ENCODE results near the gene MFSD6L.

MFSD6L gene

DNA sequence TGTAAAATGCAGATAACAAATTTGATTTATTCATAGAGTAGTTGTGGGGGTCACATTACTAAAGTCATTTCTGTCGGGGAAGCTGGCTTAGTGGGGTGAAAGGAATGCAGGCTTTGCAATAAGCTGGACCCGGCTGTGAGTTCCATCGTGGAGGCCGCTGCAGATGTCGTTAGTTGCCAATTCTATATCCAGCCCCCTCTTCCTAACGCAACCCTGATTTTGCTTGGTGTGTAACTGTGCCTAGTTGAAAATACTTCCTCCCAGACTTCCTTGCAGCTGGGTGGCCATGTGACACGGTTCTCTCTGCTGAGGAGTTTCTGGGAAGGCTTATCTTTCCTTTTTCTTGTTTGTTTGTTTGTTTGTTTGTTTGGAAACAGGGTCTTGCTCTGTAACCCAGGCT, 4.5 kb downstream of the MFSD6L start:
- no peak for DNase-seq (ENCODE audit: extremely low read depth in 1 of 2, low read depth in 1 of 2)

DNA sequence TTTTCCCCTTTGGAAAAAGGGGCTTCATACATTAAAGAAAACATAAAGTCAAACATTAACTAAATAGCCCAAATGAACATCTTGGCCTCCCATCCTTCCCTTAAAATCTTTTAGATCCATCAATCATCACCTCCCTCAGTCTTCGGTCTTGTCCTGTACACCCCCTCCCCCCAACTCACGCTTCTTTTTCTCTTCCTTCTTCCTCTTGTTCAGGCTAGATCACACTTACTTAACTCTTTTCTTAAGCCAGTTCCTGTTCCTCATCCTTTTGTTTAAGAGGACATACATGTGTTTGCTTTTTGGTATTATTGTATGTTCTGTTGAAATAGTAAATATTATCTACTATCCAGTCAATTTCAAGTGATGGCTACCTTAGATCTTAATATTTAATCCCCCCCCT, 5.5 kb downstream of the MFSD6L start:
- DNase-seq (ENCODE audit: extremely low read depth in 1 of 2, low read depth in 1 of 2), result no peak

DNA sequence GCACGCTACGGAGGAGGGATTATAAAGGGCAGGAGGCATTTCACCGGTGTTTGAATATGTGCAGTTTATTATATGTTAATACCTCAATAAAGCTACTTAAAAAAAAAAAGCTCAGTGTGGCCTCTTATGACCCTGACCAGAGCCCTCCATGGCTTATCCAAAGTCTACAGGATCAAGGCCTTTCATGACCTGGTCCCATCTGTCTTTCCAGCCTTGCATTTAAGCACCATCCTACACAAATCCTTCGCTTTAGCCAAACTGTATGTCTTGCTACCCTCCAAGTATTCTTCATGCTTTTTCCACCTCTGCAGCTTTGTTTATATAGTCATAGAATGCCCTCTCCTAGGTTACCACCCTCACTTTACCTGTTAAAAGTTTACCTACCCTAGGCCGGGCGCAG, 6.5 kb downstream of the MFSD6L start:
- no peak for DNase-seq (ENCODE audit: extremely low read depth in 1 of 2, low read depth in 1 of 2)

DNA sequence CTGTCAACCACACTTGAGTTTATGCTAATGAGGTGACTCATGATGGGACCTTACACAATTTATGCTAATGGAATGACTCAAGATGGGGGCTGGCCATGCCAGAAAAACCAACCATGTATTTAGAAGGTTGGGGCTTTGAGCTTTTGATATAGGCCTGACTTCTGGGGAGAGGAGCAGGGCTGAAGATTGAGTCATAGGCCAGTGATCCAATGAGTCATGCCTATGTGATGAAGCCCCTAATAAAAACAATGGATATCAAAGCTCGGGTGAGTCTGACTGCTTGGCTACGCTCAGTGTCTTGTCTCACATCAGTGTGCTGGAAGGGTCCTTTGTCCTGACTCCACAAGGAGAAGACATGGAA, 7.3 kb downstream of the MFSD6L start:
- no peak for DNase-seq (ENCODE audit: extremely low read depth in 1 of 2, low read depth in 1 of 2)

DNA sequence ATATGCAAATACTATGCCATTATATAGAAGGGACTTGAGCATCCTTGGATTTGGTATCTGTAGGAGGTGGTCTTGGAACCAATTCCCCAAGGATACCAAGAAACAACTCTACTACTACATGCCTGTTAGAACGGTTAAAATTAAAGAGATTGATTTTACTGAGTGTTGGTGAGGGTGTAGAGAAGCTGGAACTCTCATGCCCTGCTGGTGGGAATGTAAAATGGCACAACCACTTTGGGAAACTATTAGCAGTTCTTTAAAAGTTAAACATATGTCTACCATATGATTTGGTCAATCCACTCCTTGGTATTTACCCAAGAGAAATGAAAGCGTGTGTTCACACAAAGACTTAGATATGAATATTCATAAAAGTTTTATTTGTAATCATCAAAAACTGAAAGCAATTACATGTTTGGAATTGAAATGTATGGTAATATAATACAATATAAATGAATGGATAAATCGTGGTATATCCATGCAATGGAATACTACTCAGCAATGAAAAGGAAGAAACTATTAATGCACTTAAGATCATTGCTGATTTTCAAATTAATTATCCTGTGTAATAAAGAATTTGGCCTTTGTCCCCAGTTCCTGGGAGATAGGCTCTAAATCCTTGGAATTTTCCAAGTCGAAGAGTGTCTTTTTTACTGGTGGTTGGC, 7.8 kb downstream of the MFSD6L start:
- no peak for DNase-seq (ENCODE audit: extremely low read depth in 1 of 2, low read depth in 1 of 2)

DNA sequence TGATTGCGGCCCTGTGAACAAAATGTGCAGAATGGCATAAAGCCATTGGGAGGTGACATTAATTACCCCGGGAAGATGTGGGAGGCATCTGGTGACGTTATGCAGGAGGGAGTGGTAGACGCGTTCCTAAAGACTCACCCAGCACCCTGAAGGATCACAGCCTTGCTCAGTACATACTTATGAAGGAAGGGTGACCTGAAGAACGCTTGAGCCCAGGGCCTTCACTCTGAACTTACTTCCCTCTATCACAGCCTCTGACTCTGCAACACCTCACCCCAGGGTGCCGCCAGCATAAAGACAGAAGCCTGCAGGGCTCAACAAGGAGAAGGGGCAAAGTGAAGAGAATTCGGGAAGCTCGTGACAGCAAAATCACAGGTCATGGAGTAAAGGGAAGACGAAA, 9.4 kb downstream of the MFSD6L start:
- DNase-seq (ENCODE audit: extremely low read depth in 1 of 2, low read depth in 1 of 2), result no peak

DNA sequence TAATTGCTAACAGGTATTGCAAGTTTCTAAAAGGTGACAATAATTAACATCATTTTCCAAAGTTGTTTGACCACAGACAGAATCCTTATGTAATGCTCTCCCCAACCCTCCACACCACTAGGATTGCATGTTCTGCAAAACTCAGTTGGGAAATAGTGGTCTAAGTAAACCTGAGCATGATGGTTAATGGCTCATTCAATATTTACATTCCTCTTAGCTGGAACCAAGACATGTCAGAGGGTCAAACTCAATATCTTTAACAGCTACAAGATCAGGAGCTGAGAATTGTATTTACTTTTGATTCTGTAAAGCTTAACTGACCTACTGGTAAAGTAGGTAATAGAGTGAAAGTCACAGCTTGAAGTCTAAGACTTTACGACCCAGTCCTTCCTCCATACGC, 10.2 kb downstream of the MFSD6L start:
- DNase-seq (ENCODE audit: extremely low read depth in 1 of 2, low read depth in 1 of 2), result no peak

DNA sequence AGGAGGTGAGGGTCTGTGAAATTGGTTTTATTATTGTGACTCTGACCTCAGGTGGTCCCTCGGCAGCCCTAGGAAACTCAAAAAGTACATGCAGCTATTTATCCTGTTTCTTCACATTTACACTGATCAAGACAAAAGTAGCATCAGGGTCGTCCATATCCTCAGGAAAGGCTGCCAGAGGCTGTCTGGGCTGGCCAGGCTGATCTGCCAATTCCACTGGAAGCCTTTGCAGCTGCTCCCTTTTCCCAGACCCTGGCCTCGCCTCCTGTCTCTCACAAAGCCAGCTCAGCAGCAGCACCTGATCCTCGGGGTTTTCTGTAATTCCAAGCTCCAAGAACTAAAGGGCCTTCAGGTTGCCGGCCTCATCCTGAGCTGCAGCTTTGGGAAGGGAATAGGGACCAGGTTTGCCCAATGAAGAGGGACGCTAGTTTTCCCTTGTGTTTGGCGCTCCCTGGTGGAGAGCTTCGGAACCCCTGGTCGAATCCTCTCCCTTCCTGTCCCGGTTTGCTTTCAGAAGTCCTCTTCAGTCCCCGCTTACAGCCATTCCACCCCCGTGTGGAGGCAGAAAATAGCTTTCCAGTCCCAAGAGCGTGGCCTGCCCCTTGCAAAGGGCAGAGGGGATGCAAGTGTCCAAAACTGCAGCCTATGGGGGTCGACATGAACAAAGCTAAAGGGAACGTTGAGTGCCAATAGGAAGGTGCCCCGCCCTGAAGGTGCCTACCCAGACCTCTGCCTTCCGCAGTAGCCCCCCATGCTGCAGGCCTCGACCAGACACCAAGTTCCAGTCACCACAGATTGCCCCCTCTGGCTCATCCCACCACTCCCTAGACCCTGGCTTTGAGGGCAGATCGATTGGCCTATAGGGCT, 13.4 kb downstream of the MFSD6L start:
- DNase-seq (ENCODE audit: extremely low read depth in 1 of 2, low read depth in 1 of 2), result peak; percentile 10 to 30

DNA sequence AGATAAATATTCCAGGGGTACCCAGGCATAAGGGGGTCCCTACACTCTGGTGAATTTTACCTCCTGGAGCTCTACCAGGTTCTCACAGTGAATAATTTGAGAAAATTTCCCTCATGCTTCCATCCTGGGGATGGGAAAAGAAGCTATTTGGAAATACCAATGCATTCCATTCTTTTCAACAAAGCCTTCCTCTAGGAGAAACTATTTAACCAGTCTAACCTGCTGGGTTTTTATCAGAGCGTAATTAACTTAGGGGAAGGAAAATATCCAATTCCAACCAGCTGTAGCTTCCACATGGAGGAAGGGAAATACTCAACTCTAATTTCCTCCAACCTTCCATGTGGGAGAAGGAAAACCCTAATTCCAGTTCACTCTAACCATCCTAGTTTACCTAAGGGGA, 17.0 kb downstream of the MFSD6L start:
- no peak for DNase-seq (ENCODE audit: extremely low read depth in 1 of 2, low read depth in 1 of 2)

DNA sequence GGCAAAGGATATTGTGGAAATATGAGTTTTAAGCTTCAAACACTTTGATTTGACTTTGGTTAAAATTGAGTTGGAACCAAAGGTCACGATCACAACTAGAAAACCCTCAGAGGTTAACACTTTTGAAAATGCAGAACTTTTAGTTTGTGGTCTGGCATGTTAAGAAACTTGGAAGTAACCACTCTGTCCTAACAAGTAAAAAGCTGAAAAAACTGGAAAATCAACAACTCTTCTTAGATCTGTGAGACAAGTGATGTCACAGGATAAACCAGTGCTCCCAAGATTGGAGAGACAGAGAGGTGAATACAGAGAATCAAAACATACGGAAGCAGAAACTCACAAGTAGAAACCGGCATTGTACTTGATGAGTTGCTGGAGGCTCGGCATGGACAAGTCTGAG, 17.4 kb downstream of the MFSD6L start:
- no peak for DNase-seq (ENCODE audit: extremely low read depth in 1 of 2, low read depth in 1 of 2)

DNA sequence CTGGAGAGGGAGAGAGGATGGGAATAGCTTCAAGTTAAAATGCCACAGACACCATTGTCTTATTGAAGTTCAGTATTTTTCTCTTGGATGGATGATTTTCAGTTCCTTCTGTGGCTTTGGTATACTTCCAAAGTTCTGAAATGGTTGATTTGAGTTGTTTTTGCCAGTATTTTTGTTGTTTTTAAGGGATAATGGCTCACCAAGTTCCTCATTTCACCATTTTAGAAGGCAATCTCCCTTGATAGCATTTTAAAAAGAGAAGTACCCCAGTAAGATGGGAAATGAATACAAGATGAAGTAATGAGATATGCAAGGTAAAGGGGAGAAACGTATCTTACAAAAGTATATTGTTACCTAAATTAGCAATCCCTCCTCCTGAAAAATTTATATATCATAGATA, 22.3 kb downstream of the MFSD6L start:
- no peak for DNase-seq (ENCODE audit: extremely low read depth in 1 of 2, low read depth in 1 of 2)

DNA sequence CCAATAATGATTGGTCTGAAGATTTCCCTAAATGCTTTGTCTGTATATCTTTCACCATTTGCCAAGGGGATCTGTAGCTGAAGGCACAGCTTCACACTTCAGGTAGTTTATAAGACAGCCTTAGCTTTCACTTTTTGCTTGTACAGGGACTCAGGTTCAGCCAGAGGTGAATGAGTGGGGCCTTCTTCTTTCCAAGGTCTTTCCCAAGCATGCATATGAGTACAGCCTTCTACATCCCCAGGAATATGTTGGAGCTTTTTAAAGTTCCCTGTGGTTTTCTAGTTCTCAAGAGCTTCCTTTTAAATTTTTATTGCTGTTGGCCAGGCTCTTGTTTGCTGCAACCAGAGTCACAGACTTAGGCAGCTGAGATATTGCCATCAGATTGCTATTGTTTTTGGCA, 22.9 kb downstream of the MFSD6L start:
- no peak for DNase-seq (ENCODE audit: extremely low read depth in 1 of 2, low read depth in 1 of 2)

DNA sequence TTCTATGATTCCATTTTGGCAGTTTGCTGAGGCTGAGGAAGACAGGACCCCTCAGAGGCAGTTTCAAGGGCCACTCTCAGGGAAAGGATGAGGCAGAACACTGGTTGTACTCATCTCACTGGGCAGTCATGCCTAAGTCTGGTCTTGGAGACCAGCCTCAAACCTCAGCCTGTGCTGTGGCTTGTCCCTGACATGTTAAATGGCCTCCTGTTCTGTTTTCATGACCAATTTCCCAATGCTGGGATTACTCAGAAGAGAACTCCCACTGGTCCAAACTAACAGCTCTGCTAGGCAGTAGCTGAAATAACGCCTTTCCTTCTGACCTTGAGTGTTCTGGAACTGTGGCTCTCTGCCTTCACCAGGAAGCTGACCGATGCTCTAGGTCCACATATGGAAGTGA, 32.4 kb downstream of the MFSD6L start:
- no peak for DNase-seq (ENCODE audit: extremely low read depth in 1 of 2, low read depth in 1 of 2)

DNA sequence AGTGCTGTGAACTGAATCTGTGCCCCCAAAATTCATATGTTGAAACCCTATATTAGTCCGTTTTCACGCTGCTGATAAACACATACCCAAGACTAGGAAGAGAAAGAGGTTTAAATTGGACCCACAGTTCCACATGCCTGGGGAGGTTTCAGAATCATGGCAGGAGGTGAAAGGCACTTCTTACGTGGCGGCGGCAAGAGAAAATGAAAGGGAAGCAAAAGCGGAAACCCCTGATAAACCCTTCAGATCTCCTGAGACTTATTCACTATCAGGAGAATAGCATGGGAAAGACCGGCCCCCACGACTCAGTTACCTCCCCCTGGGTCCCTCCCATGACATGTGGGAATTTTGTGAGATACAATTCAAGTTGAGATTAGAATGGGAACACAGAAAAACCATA, 37.2 kb downstream of the MFSD6L start:
- no peak for DNase-seq (ENCODE audit: extremely low read depth in 1 of 2, low read depth in 1 of 2)

DNA sequence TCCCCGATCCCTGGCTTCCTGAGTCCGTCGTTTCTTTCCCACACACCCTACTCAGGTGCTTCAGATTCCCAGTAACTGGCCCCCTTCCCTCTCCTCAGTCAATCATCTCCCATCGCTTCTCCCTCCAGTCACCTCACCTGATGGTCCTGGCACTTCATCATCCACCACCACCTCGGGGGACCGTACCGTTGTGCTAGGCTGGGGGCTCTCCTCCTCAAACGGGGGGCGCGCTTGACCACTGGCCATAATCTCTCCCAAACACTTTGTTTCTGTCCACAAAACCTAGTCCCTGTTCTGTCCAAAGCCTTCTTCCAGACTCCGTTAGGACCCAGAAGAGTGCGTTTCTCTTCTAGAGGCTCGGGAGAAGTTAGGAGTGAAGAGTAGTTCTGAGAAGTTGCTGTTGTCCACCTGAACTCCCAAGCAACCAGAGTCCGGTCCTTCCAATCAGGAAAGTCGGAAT, 41.0 kb downstream of the MFSD6L start, which contains the start of gene SPDYE4:
Gene SPDYE4 (minus strand): TSS at position 410 of the 460 bp plus-strand sequence. CDS start 164 bp downstream, at position 246.
- DNase-seq (ENCODE audit: extremely low read depth in 1 of 2, low read depth in 1 of 2), result no peak

DNA sequence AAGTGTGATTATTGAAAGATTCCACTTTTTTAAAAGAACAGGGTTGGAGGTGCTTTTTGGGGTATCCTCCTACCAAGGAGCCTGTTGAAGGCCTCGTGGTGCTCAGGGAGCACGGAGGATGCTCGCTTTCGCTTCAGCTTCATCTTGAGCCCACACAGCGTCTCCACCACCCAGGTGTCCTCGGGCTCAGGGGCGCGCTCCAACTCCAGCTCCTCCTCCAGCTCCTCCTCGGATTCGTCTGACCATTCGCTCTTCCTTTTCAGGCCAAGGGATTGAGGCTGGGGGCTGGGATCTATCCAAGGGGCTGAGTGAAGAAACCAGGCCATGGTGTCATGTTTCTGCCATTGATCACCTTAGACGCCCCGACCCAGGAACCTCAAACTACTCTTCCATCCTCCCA, 42.0 kb downstream of the MFSD6L start:
- DNase-seq (ENCODE audit: extremely low read depth in 1 of 2, low read depth in 1 of 2), result no peak

DNA sequence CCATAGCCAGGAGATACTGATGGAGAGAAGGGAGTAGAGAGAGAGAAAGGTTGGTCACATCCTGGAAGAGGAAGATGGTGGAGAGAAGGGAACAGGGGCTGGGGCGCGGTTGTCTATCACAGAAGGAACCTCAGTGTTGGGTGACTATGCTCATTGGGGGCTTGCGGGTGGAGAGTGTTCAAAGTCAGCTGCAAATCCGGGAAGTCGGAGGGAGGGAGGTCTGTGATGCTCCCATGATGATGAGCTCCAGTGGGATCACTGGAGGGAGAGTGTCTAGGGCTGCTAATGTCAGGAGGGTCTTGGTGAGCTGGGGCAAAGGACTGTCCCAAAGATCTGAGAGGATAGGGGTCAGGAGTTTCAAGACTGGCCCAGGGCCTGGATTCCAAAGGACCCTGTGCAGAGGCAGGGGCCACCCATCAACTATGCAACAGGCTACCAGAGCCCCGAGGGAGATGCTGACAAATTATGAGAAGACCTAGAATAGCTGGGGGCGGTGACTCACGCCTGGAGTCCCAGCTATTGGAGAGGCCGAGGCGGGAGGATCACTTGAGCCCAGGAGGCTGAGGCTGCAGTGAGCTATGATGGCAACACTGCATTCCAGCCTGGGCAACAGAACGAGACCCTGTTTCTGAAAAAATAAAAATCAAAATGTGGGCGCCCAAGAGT, 43.4 kb downstream of the MFSD6L start:
- DNase-seq (ENCODE audit: extremely low read depth in 1 of 2, low read depth in 1 of 2), result no peak

DNA sequence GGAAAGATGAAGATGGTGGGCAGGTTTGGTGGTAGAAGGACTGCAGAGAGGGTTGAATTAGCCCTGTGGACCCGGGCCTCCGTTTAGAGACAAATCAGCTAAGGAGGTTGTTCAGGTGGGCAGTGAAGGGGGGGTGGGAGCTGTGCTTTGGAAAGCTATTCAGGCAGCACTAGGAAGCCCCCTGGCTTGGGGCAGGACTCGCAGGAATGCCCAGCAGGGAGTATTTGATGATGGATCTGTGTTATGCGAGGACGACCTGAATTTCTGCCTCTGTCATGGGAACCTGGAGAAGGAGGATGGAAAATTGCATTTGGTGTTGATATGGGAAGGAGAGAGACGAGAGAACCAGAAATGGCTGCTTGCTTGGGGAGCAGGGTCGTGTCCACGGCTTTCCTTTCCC, 44.3 kb downstream of the MFSD6L start:
- DNase-seq (ENCODE audit: extremely low read depth in 1 of 2, low read depth in 1 of 2), result no peak

DNA sequence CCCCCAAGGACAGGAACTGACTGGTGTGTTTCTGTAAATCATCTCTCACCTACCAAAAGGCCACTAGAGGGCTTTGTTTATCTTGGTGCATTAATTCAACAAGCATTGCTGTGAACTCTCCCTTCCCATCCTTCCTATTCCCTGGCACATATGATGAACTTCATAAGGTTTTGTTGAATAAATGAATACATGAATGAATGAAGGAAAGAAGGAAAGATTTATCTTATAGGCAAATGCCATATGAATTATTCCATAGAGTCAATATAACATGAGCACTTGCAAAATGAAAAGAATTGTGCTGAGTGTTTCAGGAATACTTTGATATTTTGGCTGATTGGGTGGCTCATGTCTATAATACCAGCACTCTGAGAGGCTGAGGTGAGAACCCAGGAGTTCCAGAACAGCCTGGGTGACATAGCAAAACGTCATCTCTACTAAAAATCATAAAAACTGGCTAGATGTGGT, 45.2 kb downstream of the MFSD6L start:
- DNase-seq (ENCODE audit: extremely low read depth in 1 of 2, low read depth in 1 of 2), result no peak

DNA sequence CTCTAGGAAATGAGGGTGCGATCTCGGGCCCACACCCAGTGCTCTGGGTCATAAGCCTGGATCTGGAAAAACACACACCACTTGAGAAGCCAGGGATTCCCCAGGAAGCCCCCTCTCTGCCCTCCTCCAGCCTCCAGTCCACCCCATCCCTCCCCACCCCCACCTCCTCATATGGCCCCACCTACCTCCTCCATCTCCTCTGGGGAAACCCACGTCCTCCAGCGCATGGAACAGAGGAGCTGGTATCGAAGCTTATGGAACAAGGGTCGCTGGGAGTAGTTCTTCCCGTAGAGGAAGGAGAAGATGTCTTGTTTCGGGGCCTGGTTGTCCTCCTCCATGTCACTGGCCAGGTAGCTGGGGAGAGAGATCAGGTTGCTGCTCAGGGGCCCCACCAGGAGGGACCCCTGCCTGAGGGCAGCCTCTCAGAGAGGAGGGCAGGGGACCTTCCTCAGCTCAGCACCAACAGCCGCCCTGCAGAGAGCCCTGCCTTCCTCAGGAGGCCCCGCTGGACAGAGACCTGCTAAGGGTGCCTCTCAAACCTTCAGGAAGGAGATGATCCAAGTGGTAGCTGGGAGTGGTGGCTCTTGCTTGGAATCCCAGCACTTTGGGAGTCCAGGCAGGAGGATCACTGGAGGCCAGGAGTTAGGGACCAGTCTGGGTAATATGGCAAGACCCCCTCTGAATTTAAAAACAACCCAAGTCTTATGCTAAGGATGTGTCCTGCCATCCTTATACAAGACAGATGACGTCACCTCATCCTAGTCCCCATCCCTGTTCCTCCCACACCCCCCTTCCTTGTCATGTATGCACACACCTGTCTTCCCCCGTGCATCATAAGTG, 45.8 kb downstream of the MFSD6L start:
- no peak for DNase-seq (ENCODE audit: extremely low read depth in 1 of 2, low read depth in 1 of 2)

DNA sequence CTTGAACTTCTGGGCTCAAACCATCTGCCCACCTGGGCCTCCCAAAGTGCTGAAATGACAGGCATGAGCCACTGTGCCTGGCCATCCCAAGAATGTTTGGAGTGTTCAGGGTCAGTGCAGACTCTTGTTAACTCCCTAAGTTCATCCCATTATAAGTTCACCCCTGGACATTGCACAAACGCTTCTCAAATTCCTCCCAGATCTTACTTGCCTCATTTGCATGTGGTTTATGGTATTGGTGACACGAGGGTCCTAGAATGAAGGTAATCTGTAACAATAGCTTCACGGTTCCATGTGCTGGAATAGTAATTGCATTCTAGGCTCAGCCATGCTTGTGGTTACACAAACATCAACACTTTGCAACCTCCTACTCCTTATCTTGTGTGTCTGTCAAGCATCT, 49.5 kb downstream of the MFSD6L start:
- DNase-seq (ENCODE audit: extremely low read depth in 1 of 2, low read depth in 1 of 2), result no peak

Data from stimulated activated CD8-positive, alpha-beta memory T cell treated with anti-CD3 and anti-CD28 coated beads, Interleukin-7, amount 100 ng/mL, for 48 hours (primary cell).